ENCODE data around the gene ERLEC1.
"Not testable (repeated sequence)": the region's sequence is repeated elsewhere in the genome, so short reads cannot be mapped to it uniquely, and the experiment has no call there.

The ERLEC1 gene

DNA sequence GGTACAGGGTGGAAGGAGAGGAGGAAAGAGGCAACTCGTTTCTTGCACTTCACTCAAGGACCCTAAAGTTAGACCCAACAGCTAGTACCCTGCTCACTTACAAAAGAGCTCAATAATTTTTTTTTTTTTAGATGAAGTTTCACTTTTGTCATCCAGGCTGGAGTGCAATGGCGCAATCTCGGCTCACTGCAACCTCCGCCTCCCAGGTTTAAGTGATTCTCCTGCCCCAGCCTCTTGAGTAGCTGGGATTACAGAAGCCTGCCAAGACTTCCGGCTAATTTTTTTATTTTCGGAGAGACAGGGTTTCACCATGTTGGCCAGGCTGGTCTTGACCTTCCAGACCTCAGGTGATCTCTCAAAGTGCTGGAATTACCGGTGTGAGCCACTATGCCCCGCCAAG, 4.2 kb upstream of the ERLEC1 start:
- no peak for DNase-seq

GRCh38 chr2:53784436-53784835, 2.4 kb upstream of the ERLEC1 start:
- no peak for DNase-seq

DNA sequence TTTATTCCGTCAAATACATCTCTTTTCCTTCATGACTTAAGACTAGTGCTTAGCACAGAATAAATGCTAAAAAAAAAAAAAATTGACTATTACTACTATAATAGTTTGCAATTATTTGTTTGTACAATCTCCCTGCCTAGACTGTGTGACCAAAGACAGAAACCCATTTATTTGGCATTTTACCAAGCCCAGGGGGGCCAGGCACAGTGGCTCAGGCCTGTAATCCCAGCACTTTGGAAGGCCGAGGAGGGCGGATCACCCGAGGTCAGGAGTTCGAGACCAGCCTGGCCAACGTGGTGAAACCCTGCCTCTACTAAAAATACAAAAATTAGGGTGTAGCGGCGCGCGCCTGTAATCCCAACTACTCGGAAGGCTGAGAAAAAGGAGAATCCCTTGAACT, 1.5 kb upstream of the ERLEC1 start:
- DNase-seq = no peak

DNA sequence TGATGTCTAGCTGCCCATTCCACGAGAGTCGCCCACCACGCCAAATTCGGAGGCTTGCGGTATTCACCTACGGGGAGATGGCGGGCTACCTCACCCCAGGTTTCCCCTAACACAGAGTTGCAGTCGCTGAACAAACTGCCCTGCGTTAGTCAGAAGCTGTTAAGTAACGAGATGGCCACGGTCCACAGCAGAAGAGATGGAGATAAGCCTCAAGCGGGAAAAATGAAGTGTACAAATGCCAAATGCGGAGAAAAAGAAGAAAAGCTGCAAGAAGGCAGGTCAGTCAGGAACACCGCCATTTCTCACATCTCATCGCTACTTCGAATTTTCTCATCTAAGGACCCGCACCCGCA, 516 bp upstream of the ERLEC1 start:
- DNase-seq = no peak

DNA sequence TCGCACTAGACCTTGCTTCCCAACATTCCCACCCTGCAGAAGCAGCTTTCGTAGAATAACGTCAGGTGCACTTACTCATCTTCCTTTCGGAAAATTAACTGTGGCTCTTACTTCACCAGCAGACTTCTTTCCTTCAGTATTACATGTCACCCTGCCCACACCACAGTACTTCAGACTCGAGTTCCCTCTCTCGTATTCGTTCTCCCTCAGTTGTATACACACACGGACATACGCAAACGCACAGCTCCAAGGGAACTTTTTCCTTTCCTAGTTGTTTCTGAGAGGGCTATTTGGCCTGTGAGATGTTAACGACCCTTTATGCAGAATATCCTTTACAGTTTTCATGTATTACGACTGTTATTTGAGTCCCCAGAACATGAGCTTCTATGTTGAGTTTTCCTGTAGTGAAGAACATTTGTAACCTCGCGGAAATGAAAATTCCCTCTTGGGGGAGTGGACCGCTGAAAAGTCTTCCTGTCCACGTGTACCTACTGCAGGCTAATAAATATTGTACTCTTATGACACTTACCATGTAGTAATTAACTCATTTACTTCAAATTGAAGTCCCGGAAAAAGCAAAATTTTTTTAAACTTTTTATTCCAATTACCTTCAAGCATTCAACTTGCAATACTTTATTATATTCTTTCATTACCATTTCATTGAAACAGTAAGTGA, 908 bp downstream of the ERLEC1 start:
- DNase-seq = peak; percentile 49

DNA sequence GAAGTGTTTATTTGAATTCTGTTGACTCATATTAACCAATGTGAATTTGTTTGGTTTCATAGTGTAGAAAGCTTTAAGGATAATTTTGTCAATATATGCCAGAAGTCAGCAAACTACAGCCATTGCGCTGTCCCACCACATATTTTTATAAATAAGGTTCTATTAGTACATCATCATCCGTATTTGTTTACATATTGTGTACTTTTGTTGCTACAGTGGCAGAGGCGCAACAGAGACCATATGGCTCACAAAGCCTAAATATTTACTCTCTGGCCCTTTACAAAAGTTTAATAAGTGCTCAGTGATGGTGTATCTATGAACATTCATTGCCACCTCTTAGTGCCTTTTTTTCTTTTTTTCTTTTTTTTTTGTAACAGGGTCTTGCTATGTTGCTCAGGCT, 6.4 kb downstream of the ERLEC1 start:
- DNase-seq = no peak

DNA sequence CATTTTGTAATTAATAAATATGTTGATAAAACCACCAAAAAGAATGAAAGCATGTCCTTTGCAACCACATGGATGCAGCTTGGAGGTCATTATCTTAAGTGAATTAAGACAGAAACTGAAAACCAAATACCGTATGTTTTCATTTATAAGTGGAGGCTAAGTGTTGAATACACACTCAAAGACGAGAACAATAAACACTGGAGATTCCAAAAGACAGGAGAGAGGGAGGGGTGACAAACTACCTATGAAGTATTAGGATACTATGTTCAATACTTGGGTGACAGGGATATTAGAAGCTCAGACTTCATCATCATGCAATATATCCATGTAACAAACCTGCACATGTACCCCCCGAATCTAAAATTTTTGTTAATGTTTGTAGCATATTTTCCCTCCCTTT, 7.0 kb downstream of the ERLEC1 start:
- no peak for DNase-seq

DNA sequence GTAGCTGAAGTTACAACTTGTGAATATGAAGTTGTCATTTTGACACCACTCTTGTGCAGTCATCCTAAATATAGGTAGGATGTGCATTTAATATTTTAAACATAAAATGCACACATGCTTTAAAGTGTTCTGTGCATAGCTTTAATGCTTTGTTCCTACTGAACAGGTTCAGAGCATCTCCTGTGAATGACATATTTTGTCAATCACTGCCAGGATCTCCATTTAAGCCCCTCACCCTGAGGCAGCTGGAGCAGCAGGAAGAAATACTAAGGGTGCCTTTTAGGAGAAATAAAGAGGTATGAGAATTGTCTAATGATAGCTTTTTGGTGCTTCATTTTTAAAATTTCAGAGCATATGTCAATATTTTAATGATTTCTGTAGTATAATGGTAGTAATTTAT, 14.7 kb downstream of the ERLEC1 start:
- no peak for DNase-seq

GRCh38 chr2:53802617-53803151, 15.8 kb downstream of the ERLEC1 start:
- DNase-seq = peak; percentile 18

- no peak for DNase-seq
Measured at GRCh38 chr2:53811601-53812000, 24.8 kb downstream of the ERLEC1 start.

DNA sequence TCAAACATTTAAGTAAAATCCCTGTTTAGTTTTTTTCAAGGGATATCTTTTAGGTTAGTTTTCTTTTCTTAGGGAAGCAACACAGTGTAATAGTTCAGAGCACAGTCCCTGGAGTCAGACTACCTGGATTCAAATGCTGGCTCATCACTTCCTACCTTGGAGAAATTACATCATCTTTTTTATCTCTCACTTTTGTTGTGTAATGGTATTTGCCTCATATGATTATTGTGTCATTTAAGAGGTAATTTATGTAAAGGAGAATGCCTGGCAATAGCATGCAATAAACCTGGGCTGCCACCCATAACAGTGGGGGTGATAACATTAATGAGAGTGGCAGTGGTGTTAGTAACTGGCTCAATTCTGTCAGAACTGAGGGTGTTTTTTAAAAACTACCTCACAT, 26.3 kb downstream of the ERLEC1 start:
- DNase-seq = no peak

- no peak for DNase-seq
Measured at GRCh38 chr2:53818854-53819435, 32.1 kb downstream of the ERLEC1 start.

GRCh38 chr2:53819634-53820033, 32.8 kb downstream of the ERLEC1 start:
- no peak for DNase-seq

GRCh38 chr2:53820048-53820447, 33.2 kb downstream of the ERLEC1 start:
- no peak for DNase-seq

GRCh38 chr2:53820711-53821110, 33.9 kb downstream of the ERLEC1 start:
- DNase-seq = no peak

DNA sequence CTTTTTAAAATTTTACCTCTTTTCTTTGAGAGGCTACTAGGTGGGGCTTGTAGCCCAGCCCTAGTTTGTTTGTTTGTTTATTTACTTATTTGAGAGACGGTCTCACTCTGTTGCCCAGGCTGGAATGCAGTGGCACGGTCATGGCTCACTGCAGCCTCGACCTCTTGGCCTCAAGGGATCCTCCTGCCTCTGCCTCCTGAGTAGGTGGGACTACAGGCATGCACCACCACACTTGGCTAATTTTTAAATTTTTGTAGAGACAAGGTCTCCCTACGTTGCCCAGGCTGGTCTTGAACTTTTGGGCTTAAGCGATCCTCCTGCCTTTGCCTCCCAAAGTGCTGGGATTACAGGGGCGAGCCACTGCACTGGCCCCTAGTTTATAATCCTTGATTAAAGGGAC, 35.0 kb downstream of the ERLEC1 start:
- DNase-seq = no peak

DNA sequence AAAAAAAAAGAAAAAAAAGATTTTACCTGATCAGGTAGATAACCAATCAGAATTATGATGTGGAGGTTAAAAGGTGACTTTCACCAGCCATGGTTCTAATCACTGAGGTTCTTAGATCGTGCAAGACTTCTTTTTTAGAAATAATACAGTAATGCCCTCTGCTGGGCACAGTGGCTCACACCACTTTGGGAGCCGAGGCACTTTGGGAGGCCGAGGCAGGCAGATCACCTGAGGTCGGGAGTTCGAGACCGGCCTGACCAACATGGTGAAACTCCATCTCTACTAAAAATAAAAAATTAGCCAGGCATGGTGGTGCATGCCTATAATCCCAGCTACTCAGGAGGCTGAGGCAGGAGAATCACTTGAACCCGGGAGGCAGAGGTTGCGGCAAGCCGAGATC, 36.8 kb downstream of the ERLEC1 start:
- peak; percentile 53 for DNase-seq

- DNase-seq = no peak
Measured at GRCh38 chr2:53826030-53826410, 39.2 kb downstream of the ERLEC1 start.

DNA sequence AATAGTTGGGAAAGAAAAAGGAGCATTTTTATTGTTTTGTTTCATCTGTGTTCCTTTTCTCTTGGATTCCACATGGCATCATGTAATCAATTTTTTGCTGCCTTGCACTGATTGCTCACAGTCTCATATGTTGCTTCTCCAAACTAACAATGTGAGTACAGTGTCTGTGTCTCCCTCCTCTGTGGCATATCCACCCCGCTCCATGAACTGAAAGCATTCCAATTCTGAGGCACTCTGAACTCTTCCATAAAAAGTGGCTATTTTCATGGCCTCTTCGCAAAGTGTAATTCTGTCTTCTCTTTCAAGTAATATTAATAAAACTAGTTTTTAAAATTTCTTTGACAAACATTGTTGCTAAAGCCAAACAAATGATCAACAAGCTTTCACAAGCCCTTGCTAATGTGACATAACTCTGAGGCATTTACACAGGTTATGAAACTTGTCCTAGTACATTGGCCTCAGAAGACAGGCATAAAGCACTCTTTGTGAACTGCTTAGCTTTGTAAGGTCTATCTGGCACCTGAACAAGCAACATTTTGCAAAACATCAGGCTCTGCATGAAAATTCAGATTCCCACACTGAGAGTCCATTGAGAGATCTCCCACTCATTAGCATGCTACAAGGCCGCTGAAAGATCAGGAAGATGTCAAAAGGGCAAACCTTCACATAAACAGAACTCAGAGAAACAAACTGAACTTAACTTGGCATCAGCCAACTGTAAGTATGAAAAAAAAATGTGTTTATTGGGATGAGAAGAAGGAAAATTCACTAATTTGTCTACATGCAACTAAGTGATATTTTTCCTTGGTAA, 39.9 kb downstream of the ERLEC1 start:
- no peak for DNase-seq

GRCh38 chr2:53827398-53828175, 40.7 kb downstream of the ERLEC1 start:
- no peak for DNase-seq

DNA sequence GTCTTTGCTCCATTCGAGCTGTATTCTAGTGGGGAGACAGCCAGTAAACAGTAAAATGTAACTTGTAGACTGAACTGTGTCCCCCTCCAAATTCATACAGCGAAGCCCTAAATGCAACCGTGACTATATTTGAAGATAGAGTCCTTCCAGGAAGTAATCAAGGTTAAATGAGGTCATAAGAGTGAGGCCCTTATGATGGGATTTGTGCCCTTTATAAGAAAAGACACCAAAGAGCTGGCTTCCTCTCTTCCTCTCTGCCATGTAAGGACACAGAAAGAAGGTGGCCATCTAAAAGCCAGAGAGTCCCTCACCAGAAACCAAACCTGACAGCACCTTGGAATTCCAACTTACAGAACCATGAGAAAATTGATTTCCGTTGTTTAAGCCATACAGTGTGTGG, 41.5 kb downstream of the ERLEC1 start:
- no peak for DNase-seq

GRCh38 chr2:53829273-53829979, 42.6 kb downstream of the ERLEC1 start:
- DNase-seq = no peak

- not testable (repeated sequence) for DNase-seq
Measured at GRCh38 chr2:53829980-53830290, 43.1 kb downstream of the ERLEC1 start.

All from hematopoietic multipotent progenitor cell treated with erythropoietin and hydrocortisone succinate and interleukin-3 and kit ligand, for 4 days (in vitro differentiated cells).